Raji (cell line): ENCODE measurements around the gene ANKLE1.

Source experiments
- POLR2A ChIP-seq: IDR thresholded peaks from 2 replicates; pipeline ENCODE4 v1.6.1; 2011; ENCODE audit warnings: low read depth, low read length, control low read depth; ENCODE audit not compliant: insufficient read depth

ANKLE1 gene

DNA sequence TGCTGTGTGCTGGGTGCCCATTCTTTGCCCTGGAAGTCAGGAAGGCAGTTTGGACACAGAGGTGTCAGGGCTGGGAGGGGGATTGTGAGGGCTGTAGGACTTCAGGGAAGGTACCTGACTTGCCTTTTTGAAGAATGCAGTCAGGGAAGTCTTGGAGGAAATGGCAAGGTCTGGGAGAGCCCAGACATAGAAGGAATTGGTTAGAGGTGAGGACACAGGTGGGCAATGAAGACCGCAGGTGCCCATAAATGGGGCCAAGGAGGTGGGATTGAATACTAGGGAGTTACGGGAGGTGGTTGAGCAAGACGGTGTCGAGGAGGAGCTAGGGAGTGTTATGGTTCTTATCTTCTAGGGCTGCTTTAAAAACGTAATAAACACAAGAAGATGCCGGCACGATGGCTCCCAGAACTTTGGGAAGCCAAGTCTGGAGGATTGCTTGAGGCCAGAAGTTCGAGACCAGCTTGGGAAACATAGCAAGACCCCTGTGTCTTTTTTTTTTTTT, 26.2 kb downstream of the ANKLE1 start:
- no peak for TF ChIP-seq POLR2A

DNA sequence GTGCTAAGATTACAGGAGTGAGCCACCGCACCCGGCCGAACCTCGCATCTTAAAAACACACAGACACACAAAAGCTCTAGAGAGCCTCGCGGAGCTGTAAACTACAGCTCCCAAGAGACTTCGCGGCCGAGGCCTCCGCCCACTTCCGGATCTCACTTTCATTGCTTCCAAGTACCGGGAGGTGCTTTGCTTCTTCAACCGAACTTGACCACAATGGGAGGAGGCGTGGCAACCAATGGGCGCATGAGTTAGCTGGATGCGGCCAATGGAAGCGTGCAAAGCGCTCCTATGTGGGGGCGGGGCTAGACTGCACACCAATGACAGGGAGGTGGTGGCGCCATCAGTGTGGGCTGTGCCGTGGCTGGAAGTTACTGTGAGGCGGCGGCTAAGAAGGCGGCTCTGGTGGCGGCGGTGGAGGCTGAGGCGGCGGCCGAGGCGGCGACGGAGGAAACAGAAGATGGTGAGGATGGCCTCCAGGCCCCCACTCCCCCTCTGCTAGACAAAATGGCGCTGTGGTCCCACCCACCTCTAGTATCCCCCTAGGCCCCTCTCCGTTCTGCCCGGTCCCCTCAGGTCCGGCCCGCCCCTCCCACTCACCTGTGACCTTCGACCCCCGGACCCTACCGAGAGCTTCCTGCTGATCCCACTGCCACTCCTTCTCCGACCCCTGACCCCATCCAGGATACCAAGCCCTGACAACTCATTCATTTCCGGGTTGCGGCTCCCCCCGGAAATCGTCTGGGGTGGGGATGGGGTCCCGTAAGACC, 27.7 kb downstream of the ANKLE1 start, which contains the start of gene DDA1:
Gene DDA1, plus strand, starts transcription at position 366 of the 767 bp plus-strand sequence. Its CDS starts 92 bp downstream, at position 458.
- TF ChIP-seq POLR2A, result peak; percentile 76

DNA sequence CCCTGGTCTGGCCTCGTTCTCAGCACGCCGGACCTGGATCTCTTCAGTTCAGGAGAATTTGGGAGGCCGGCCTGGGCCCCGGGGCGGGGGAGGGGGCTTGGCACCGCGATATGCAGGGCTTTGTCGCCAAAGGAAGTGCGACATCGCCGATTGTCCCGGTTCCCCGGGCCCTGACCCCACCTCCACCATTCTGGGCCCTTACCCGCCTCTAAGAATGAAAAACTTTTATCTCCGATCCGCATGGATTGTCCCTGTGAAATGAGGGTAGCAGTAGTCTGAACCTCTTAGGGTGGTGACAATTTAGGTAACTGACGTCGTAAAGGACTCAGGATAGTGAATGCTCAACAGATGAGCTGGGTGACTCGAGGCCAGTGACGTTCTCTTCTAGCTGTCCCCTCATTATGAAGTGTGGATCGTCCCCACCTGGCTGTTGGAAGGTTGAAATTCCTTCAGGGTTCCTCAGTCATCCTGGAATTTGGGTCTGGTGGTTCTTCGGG, 28.3 kb downstream of the ANKLE1 start:
- no peak for TF ChIP-seq POLR2A

DNA sequence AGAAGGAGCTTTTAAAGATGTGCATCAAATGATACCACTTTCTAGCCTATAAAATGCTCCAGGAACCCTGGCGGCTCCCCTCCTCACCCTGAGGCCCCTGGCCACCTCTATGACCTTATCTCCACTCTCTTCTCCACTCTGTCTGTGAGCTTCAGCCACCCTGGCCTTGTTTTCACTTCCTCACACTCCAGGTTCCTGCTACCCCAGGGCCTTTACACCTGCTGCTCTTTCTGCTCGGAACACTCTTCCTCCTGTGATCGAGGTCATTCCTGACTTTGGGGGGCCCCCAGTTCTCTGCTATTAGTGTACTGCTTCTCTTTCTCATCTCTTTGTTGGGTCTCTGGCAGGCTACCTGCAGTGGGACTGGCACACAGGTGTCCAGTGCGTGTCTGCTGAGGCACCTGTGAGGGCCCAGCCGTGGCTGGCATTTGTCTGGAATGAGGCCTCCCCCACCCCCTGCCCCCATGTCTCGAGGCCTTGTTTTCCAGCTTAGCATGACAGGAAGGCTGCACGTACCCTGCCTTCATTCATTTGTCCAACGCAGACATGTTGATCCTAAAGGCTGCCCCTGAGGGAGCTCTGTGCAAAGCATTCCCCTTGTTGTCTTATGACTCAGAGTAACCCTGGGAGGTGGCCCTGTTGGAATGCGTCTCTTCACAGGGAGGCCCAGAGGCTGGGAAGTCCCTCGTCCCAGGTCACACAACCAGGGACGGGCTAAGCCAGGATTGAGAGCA, 29.9 kb downstream of the ANKLE1 start:
- TF ChIP-seq POLR2A, result no peak

DNA sequence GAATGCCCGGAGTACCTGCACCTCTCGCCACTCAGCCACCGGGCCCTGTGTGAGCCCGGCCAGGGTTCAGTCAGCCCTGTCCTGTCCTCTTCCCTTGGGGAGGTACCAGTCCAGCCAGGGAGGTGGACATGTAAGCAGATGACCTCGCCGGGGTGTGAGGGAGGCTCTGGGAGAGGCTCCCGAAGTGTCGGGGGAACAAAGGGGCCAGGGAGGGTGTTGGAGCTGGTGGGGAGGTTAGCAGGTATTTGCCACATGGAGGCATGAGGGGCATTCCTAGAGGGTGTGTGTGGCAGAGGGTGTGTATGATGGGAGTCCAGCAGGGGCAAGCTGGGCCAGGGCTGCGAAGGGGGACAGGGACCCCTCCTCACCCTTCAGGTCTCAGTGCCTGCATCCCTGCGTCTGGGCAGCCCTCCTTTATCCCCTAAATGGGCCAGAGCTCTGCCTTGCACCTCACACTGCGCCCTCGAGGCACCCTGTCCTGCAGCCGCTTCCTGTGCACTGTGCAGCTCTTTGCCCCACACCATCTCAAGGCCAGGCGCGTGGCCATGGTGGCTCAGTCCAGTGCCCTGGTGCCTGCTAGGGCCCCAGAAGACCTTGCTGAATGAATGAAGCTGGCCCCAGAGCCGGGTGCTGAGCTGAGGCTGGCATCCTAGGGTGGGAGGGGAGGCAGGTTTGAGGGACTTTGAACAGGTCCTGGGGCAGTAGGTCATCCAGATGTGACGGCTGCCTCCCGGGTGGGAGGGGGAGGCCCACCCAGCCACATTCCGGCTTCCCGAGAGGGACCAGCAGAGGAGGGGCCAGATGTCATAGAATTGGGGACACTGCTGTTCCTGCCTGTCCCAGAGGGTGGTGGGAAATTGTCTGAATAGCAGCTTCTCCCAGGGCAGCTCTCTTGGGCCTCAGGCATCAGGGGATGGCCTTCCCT, 30.8 kb downstream of the ANKLE1 start:
- no peak for TF ChIP-seq POLR2A

DNA sequence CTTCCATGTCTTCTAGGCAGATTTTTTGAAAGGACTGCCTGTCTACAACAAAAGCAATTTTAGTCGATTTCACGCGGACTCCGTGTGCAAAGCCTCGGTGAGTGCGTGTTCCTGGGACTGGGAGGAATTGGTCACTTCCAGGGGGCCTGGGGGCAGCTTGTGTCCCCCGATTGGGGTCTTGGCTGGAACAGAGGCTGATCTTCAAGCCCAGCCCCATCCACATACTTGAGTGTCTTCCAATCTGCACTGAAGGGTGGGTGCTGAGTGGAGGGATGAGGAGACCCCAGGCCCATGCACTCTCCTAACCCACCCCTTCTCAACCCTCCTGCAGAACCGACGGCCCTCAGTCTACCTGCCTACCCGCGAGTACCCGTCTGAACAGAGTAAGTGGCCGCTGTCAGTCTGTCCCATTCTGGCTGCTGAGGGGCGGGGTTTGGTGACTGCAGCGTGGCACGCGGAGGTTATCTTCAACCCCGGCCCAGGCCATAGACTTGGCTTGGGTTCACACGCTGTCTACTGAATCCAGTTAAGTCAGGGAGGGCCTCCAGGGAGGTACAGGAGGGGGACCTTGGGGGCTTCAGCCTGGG, 32.4 kb downstream of the ANKLE1 start:
- no peak for TF ChIP-seq POLR2A

DNA sequence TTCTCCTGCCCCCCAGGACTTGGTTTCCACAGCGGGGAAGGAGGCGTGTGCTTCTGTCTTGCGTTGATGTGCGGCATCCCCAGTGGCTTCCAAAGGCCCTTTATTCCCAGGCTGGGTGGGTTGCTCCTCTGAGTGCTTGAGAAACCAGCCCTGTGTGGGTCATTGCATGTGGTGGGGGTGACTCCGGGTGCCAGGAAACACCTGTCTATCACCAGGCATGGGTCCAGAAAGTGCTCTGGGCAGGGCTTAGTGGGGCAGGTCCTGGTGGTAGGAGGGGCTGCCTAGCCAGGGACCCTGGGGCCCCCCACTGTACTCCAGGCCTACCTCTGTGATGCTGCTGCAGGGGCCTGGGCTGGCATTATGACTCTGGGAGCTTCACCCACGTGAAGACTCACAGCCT, 37.3 kb downstream of the ANKLE1 start:
- no peak for TF ChIP-seq POLR2A

DNA sequence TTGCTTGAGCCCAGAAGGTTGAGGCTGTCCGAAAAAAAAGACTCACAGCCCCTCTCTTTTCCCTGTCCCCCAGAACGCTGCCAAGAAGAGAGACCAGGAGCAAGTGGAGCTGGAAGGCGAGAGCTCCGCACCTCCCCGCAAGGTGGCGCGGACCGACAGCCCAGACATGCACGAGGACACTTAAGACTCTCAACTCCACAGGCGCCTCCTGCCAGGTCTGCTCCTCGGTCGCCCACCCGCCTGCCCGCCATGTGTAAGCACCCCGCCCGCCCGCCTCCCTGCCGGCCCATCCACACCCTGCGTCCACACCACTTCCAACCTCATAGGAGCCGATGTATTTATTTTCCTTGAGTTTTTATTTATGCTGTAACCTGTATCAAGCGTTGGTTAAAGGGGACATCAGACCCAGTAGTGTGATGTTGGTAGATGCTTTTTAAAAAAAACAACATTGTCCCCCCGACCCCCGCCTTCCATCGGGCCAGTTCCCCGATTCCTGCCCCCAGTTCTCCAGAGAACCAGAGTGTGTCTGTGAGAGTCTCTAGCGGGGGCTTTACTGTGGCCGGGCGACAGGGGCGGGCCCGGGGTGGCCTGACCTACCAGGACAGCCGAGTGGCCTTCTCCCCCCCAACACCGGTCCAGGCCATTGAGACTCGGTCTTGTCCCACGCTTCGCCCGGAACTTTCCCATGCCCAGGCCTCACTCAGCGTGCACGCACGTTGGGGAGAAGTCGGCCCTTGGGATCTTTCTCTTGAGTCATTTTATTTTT, 38.0 kb downstream of the ANKLE1 start:
- TF ChIP-seq POLR2A, result no peak

DNA sequence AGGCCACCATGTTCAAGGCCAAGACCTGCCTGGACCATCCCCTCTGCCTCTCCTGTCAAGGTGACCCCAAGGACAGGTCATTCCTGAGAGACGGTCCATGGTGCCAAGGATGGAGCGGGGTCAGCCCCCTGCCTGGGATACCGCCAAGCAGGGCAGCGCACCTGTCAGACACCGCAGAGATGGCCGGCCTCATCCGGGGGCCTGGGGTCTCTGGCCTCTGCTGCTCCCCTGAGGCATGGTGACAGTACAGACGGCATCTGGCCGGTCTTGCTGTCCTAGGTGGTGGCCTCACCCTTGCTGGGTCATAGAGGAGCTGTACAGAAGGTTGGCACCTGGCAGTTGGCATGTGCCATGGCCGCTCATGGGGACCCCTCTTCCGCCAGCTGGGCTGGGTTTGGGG, 38.7 kb downstream of the ANKLE1 start:
- TF ChIP-seq POLR2A, result no peak

DNA sequence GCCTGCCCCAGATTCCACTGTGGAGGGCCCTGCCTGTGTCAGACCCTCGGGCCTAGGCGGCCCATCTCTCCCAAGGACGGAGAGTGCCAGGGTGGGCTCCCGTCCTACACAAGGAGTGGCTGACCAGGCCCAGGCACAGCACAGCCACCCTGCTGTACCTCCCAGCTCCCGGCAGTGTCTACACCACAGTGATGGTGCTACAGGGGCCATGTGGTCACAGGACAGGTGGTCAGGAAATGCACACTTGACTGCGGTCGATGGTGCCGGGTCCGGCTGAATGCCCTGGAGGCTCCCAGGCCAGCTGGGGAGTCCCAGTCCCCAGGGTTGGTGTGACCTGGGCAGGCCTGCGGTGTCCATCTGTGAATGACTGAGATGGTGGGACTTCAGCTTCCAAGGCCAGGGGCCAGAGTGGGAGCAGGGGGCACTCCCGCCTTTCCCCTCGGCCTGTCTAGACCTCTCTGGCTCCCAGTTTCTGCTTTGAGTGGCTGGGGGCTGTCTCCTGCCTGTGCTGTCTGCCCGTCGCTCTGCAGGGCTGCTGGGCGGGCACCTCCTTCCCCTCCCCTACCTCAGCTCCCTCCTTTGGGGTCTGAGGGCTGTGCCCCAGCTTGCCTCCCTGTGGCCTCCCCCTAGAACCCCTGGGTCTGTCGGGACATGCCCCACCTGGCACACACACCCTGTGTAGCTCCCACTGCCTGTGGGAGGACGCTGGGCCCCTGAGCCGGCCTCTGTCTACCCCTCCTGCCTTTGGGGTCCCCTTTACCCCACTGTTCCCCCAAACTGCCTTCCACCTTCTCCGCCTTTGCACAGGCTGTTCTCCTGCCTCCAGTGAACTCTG, 40.2 kb downstream of the ANKLE1 start:
- TF ChIP-seq POLR2A, result no peak

DNA sequence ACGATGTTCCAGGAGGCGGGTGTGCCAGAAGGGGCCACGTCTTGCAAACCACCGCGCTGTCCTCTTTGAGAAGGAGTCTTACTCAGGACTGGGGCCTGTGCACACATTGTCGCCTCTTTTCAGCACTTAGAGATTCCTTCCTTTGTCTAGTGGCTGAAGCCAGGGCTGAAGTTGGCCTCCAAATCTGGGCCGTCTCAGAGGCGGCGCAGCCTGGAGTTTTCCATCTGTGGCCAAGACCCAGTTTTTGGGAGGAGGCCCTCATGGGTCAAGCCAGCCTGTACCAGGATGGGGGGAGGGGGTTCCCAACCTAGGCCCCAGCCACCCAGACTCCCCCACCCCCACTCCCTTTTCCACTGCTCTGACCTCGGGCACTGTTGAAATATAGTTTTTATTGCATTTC, 41.2 kb downstream of the ANKLE1 start:
- no peak for TF ChIP-seq POLR2A

DNA sequence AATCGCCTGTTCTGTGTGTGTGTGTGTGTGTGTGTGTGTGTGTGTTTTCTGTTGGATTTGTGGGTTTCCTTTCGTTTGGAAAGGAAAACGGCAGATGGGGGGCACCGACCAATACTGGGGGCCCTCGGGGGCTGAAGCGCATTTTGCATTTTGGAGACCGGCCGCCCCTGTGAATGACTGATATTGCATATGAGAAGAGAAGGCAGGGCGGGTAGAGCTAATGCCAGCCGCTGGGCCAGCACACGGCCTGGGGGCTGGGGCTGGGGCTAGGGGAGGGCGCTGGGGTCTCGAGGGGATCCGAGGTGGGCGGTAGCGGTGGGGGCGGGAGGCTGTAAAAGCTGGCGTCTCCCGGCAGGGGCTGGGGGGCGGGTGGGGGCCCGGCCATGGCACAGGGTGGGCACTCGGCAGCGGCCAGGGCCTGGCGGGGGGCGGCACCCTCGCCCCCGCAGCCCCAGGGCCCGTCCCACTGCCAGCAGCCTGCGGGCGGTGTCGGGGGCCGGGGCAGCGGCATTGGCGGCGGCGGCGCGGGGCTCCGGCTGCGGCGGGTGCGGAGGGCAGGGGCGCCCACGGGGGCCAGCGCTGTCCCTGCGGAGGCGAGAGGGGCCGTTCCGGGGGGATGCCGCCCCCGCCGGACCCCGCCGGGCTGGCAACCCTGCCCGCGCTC, 41.7 kb downstream of the ANKLE1 start:
- TF ChIP-seq POLR2A, result no peak

DNA sequence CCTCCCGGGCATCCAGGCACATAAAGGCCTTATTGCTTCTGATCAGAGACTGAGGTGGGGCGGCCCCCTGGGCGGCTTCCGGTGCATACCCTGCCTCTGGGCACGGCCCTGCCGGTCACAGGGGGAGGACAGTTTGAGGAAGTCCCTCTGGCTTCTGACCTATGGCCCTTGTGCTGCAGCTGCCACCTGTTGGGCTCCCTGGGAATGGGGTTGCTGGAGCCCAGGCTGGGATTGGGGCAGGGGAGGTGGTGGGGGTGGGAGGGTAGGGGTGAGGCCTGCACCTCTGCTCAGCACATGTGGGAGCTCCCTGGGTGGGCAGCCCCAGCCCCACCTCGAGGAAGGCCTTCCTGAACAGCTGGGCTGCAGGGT, 42.2 kb downstream of the ANKLE1 start:
- no peak for TF ChIP-seq POLR2A
